NCI-H345 (cell line): Measurements from ENCODE around the gene IGSF3.

Source experiments
- DNase-seq: peaks from one replicate; lab custom pipeline; 2025; lab: John Stamatoyannopoulos, UW

The IGSF3 gene

GRCh38 chr1:116686175-116686574, 18.6 kb upstream of the IGSF3 start:
- no peak for DNase-seq

GRCh38 chr1:116684575-116684974, 17.0 kb upstream of the IGSF3 start:
- no peak for DNase-seq

- DNase-seq = no peak
Observed at GRCh38 chr1:116682641-116683221, 15.2 kb upstream of the IGSF3 start.

- DNase-seq = no peak
Observed at GRCh38 chr1:116681343-116681899, 13.9 kb upstream of the IGSF3 start.

- DNase-seq = no peak
Observed at GRCh38 chr1:116680752-116681151, 13.2 kb upstream of the IGSF3 start.

- DNase-seq = no peak
Observed at GRCh38 chr1:116679828-116680628, 12.5 kb upstream of the IGSF3 start.

GRCh38 chr1:116679091-116679827, 11.7 kb upstream of the IGSF3 start:
- no peak for DNase-seq

- no peak for DNase-seq
Observed at GRCh38 chr1:116678732-116679090, 11.2 kb upstream of the IGSF3 start.

GRCh38 chr1:116677474-116678062, 10.0 kb upstream of the IGSF3 start:
- DNase-seq = no peak

GRCh38 chr1:116676291-116676690, 8.8 kb upstream of the IGSF3 start:
- DNase-seq = no peak

GRCh38 chr1:116674751-116675150, 7.2 kb upstream of the IGSF3 start:
- no peak for DNase-seq

- DNase-seq = no peak
Observed at GRCh38 chr1:116674011-116674531, 6.5 kb upstream of the IGSF3 start.

- no peak for DNase-seq
Observed at GRCh38 chr1:116671912-116672311, 4.4 kb upstream of the IGSF3 start.

- DNase-seq = no peak
Observed at GRCh38 chr1:116671072-116671760, 3.7 kb upstream of the IGSF3 start.

GRCh38 chr1:116668277-116668676, 744 bp upstream of the IGSF3 start:
- DNase-seq = no peak

- peak; percentile 65 for DNase-seq
Observed at GRCh38 chr1:116667078-116667574, 407 bp downstream of the IGSF3 start.

- peak; percentile 37 for DNase-seq
Observed at GRCh38 chr1:116666187-116667077, 1.1 kb downstream of the IGSF3 start.

- no peak for DNase-seq
Observed at GRCh38 chr1:116664978-116665371, 2.6 kb downstream of the IGSF3 start.

- peak; percentile 94 for DNase-seq
Observed at GRCh38 chr1:116664366-116664977, 3.1 kb downstream of the IGSF3 start.

- DNase-seq = no peak
Observed at GRCh38 chr1:116663821-116664220, 3.7 kb downstream of the IGSF3 start.
